Heart left ventricle (tissue), 13 donors: Measurements from ENCODE around the gene VEZT.

Experiments used
- POLR2A ChIP-seq, 2 donors: fragments of 450-650 bp; IDR thresholded peaks; one replicate each; pipeline ENCODE4 v1.6.1; 2017; ENCODE audit warnings: antibody characterized with exemption in 2 of 2, mild to moderate bottlenecking in 2 of 2, moderate library complexity in 2 of 2
- TF ChIP-seq, protein P1 (sequence below), 12 donors: fragments of 200-600 bp; sonication (generic) in 4 of 12; IDR thresholded peaks; one replicate each; pipeline versions ENCODE4 v1.5.0 to v1.8.0; 2018 to 2022; ENCODE audit warnings: antibody characterized with exemption in 12 of 12, mild to moderate bottlenecking in 5 of 12
- donor health status: ischemic (EF 13 %, LVEDD 7.1; RV severe dilation, severe dysfunction).
- donor health status: DM: no; HTN: yes; CAD: no.
- donor health status: DM: no; HTN: no; CAD: no.
- donor health status: ischemic (EF 25% LVEDD 6.9; RV normal size, moderate dysfunction).
- donor health status: ischemic (EF 25% LVEDD 5.7; RV mildly dilated, moderate dysfunction).
- donor health status: ischemic (EF 35%, LVEDD 5.7; RV mildly dilated, moderate dysfunction).
- donor health status: nonischemic (EF 11% LVEDD 7.7; RV severe dilation, severe dysfunction).
- donor health status: DM: yes; HTN: yes; CAD: no.
- donor health status: PGD.
- donor health status: ischemic (EF 29% LVEDD 5.4; RV normal size, mild dysfunction).
- donor health status: nonischemic (EF 23%, LVEDD 6.1; RV moderate dilation, normal function).

DNA sequence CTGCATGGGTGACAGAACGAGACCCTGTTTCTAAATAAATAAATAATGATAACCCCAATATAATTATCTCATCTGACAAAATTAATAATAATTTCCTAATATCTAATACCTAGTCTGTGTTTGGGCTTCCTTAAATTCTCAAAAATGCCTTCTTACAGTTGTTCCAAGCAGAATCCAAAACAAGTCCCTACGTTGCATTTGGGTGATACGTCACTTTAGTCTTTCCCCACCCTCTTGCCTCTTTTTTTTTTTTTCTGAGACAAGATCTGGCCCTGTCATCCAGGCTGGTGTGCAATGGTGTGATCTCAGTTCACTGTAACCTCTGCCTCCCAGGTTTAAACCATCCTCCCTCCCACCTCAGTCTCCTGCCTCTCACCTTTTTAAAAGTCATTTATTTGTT is 26.7 kb downstream of the VEZT start:
- TF ChIP-seq, protein P1, sequence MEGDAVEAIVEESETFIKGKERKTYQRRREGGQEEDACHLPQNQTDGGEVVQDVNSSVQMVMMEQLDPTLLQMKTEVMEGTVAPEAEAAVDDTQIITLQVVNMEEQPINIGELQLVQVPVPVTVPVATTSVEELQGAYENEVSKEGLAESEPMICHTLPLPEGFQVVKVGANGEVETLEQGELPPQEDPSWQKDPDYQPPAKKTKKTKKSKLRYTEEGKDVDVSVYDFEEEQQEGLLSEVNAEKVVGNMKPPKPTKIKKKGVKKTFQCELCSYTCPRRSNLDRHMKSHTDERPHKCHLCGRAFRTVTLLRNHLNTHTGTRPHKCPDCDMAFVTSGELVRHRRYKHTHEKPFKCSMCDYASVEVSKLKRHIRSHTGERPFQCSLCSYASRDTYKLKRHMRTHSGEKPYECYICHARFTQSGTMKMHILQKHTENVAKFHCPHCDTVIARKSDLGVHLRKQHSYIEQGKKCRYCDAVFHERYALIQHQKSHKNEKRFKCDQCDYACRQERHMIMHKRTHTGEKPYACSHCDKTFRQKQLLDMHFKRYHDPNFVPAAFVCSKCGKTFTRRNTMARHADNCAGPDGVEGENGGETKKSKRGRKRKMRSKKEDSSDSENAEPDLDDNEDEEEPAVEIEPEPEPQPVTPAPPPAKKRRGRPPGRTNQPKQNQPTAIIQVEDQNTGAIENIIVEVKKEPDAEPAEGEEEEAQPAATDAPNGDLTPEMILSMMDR (IDR thresholded peaks at IDR 0.05), result no peak
- TF ChIP-seq POLR2A (IDR thresholded peaks at IDR 0.05), result no peak
